Measurements from ENCODE around the gene PPP1R12C.

GRCh38 chr19:55153652-55154264, 36.3 kb upstream of the PPP1R12C start:
- TF ChIP-seq CTCF (IDR thresholded peaks at IDR 0.05; ENCODE audit: low read length) (no peak), EZH2 (IDR thresholded peaks at IDR 0.05; ENCODE audit: borderline replicate concordance, low read length) (no peak)

Data from OCI-LY1 (cell line).